ENCODE results near the gene SCFD2.

SCFD2 gene

DNA sequence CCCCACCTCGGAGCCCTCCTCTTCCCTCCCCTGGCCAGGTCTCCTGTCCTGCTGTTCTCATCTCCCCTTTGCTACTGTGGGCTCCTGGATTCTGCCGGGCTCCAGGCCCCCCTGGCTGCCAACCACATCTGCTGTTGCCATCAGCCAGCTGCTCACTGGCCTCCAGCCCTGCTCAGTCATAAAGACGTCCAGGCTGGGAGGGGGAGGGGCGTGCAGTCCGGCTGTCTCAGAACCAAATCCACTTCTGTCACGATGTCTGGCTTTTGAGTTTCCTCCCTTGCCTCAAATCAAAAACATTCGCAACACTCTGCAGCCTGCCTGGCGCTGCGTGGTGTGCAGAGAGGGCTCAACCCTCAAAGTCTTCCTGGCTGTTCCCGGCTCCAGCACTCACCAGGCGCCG, 496.7 kb downstream of the SCFD2 start:
- no peak for DNase-seq

DNA sequence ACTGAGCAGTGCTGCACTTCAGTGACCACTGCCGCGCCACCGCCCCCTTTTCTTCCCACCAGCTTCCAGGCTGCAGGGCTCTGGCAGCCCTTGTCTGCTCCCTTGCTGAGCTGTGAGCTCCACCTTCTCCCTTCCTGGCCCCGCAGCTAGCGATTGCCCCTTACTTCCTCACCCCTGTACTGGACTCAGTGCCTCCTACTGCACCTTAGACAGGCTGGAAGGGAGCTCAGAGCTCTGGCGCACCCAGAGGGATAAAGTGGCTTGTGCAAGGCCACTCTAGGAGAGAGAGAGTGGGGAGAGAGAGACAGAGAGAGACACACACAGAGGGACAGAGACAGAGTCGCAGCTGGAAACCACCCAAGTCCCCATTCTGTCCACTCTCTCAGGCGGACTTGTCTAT, 497.7 kb downstream of the SCFD2 start:
- DNase-seq: no peak

DNA sequence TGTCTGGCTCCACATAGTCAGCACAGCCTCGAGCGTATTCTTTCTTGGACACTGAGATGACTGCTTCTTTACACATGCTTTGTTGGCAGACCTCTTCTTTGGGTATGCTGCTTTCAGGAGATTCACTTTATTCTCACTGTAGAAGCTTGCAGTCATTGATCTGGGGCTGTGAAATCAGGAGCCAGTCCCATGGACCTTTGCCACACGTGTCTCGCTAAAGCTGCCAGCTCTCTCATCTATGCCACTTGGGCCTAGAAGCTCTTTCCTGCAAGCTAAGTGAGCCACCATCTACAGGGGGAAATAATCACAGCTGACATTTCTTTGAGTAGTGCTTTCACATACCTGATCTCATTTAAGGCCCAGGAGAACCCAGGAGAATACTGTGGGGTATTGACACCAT, 498.7 kb downstream of the SCFD2 start:
- DNase-seq: no peak

DNA sequence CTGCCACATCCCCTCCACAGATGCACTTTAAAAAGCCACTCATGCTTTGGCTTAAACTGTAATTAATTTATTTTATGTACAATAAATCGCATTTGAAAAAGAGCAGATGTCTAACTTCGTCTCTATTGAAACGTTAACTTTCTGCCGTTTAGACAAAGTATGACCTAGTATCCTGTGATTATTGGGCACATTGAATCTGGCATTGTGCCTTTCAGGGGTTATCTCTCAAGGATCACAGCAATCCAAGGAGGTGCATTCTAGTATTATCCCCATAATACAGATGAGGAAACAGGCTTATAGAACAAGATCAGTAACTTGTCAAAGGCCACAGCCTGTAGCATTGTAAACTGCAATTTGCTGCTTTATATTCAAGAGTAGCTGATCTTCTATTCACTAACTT, 499.1 kb downstream of the SCFD2 start:
- DNase-seq: no peak

DNA sequence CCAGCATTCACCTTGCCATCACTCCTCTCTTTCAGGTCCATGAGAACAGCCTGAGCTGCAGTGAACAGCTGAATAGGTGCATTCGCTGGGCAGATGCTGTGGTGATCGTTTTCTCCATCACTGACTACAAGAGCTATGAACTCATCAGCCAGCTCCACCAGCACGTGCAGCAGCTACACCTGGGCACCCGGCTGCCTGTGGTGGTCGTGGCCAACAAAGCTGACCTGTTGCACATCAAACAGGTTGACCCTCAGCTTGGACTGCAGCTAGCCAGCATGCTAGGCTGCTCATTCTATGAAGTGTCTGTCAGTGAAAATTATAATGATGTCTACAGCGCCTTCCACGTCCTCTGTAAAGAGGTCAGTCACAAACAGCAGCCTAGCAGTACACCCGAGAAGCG, 500.6 kb downstream of the SCFD2 start:
- DNase-seq: no peak

- DNase-seq: no peak
Observed at GRCh38 chr4:52864793-52865192, 501.1 kb downstream of the SCFD2 start.

GRCh38 chr4:52863324-52863723, 502.5 kb downstream of the SCFD2 start:
- DNase-seq: no peak

- no peak for DNase-seq
Observed at GRCh38 chr4:52862639-52863161, 503.2 kb downstream of the SCFD2 start.

GRCh38 chr4:52861879-52862616, 503.8 kb downstream of the SCFD2 start, which contains the start of gene RASL11B:
Gene RASL11B (plus strand): TSS chr4:52862317. CDS start chr4:52862508, 191 bp downstream.
- peak; percentile 85 for DNase-seq

DNA sequence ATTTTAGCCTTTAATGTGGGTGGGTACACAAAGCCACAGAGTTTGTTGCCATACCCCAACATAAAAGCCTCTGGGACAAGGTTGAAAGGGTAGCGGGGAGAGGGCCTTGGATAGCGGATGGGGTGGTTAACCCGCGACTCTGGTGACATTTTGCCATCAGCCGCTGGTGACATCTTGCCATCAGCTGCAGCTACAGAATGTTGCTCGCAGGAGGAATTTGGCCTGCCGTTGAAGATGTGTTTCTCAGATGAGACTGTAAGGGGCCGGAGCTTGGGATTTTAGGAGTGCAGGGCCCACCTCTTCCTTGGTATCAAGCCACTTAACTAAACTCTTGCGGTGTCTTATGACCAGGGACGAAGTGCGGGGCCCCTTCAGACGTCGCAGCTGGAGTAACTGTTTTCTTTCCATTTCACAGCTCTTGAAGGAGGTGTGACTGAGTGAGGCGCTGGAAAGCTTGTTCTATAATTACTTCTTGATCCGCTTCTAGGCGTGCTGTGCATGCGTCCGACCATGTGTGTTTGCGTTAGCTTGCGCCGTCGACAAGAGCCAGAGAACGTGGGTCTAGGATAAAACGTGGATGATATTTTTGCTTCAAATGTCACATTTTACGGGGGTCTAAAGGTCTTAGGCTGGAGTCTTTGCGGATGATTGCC, 504.6 kb downstream of the SCFD2 start:
- DNase-seq: no peak

DNA sequence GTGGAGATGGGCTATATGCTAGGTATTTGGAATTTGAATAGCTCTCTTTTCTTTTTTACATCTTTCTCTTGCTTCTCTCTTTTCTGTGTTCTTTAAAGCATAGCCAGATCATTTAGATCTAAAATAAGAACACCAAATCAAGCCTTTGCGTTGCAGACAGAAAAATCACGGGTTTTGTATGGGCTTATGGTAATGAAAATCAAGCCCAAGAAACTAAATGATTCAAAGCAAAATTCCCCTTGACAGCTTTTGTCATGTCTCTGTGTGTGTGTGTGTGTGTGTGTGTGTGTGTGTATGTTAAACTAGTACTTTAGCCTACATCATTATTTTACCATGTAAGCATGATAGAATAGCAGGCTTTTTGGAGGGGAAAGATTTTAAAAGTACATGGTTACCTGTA, 505.5 kb downstream of the SCFD2 start:
- no peak for DNase-seq

GRCh38 chr4:52856801-52857200, 509.1 kb downstream of the SCFD2 start:
- DNase-seq: no peak

- no peak for DNase-seq
Observed at GRCh38 chr4:52853351-52853750, 512.5 kb downstream of the SCFD2 start.

- DNase-seq: no peak
Observed at GRCh38 chr4:52852711-52853110, 513.1 kb downstream of the SCFD2 start.

DNA sequence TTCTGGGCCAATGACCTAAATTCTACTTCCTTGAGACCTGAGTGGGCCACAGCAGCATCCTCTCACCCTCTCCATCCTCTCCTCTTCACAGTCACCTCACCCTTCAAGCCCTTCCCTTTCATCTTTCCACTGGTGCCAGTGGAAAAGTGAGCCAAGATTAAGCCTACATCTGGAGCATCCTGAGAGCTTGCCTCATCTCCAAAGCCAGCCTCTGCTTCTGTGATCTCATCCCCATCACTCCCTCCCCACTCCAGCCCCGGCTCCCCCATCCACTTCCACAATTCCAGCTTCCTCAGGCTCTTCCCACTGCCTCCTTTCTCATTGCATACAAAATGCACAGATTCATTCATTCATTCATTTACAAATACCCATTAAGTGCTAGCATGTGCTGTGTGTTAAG, 513.8 kb downstream of the SCFD2 start:
- no peak for DNase-seq

DNA sequence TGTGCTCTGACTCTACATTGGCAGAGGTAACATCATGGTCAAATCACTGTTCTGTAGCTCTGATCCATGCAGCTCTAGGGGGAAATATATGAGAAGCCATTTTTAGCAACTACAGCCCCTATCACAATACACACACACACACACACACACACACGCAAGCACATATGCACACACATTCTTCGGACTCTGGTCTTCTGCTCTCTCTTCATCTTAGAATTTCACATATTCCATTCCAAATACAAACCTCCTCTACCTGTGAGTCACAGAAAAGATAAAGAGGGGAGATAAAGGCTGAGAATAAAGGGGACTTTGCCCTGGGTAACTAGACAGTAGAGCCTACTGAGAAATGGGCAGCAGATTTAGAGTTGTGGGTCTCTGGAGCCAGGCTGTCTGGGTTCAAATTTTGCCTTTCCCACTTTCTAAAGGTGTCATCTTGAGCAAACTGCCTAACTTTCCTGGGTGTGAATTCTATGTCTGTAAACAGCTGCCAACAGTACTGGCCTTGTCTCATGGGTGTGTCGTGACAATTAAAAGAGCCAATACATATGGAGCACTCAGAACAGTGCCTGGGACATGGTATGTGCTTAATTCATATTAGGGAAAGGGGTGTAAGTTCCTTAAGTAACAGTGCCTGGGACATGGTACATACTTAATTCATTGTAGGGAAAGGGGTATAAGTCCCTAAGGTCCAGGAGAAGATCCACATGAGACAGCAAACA, 515.3 kb downstream of the SCFD2 start:
- no peak for DNase-seq

DNA sequence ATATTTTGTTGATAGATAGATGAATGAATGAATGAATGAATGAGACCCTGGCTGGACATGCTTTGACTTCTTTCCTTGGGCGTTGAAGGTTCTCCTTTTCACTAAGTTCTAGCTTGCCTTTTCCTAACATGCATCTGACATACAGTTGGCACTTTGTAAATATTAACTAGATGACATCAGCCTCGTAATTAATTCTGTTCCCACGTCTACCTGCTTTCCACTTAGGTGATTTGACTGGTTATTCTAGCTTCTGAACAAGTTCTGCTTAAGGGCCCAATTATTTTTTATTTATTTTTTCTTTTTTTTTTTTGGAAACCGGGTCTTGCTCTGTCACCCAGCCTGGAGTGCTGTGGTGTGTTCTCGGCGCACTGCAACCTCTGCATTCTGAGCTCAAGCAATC, 517.6 kb downstream of the SCFD2 start:
- no peak for DNase-seq

GRCh38 chr4:52846502-52846901, 519.4 kb downstream of the SCFD2 start:
- no peak for DNase-seq

DNA sequence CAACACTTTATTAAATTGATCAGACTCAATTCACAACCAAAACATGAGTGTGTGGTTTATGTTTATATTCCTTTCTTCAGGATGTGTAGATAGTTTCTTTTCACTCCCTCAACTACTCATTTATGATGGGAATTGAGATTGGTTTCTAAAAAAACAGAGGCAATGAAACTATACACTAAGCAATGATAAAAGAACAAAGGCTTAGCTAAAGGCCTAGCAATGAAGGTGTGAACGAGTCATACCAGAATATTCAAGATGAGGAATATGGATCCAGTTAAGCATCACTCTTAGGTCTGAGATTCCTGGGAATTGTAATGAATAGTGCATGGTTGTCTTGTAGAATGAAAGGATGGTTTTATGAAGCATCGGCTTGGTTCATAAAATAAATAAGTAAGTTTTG, 521.3 kb downstream of the SCFD2 start:
- no peak for DNase-seq

DNA sequence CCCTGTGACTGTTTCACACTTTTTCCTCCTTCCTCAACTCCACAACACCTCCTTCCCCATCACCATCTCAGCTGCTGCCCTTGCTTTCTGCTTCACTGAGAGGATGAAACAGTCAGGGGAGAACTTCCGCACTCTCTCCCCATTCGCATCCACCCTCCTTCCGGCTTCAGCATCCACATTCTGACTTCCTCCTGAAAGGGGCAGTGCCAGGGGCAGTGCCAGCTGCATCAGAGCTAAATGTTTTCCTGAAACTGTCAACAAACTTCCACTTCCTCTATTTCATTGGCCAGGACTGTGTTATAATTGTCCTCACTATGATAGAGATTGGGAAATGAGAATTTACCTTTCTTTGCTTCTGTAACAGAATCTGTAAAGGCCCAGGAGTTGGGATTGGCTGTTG, 521.9 kb downstream of the SCFD2 start:
- DNase-seq: no peak

GRCh38 chr4:52843351-52843750, 522.5 kb downstream of the SCFD2 start:
- no peak for DNase-seq

- no peak for DNase-seq
Observed at GRCh38 chr4:52842792-52843191, 523.1 kb downstream of the SCFD2 start.

- DNase-seq: no peak
Observed at GRCh38 chr4:52841682-52842456, 524.0 kb downstream of the SCFD2 start.
